GM21528 (cell line): Measurements from ENCODE around the gene PRTN3.

Experiments used
- ATAC-seq: cut with Tn5 transposase; IDR thresholded peaks from one replicate; pipeline ENCODE4 v1.9.1; 2021; ENCODE audit warnings: mild to moderate bottlenecking, moderate library complexity; ENCODE audit not compliant: unreplicated experiment, low FRiP score

PRTN3 gene, protein sequence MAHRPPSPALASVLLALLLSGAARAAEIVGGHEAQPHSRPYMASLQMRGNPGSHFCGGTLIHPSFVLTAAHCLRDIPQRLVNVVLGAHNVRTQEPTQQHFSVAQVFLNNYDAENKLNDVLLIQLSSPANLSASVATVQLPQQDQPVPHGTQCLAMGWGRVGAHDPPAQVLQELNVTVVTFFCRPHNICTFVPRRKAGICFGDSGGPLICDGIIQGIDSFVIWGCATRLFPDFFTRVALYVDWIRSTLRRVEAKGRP

DNA sequence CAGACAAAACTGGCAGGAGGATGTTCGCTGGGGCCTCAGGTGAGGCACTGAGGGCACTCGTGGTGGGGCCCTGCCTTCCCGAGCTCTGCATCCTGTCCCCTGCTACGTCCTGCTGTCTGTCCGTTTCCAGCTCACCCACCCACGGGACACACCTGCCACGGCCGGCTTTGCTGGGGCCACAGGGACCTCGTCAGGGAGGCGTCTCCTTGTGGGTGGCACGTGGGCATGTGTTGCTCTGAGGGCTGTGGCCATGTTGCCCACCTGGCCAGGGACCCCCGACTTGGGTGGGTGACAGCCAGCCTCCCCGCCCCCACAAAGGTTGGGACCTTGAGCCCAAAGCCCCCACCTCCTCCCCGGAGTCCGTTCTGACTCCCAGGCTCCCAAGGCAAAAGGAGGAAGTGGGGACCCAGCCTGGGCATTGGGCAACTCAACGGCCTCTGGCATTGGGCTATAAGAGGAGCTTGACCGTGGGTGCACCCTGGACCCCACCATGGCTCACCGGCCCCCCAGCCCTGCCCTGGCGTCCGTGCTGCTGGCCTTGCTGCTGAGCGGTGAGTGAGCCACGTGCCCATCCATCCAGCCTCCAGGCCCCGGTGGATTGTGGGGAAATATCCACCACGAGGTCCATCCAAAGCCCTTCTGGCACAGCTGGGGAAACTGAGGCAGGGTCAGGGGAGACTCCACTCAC is at the start of gene PRTN3:
PRTN3 (plus strand) TSS at position 481 of the 688 bp plus-strand sequence; CDS start at position 491, 10 bp downstream.
- no peak for ATAC-seq

- no peak for ATAC-seq
Measured at GRCh38 chr19:791007-791566, 49.7 kb upstream of the PRTN3 start.

DNA sequence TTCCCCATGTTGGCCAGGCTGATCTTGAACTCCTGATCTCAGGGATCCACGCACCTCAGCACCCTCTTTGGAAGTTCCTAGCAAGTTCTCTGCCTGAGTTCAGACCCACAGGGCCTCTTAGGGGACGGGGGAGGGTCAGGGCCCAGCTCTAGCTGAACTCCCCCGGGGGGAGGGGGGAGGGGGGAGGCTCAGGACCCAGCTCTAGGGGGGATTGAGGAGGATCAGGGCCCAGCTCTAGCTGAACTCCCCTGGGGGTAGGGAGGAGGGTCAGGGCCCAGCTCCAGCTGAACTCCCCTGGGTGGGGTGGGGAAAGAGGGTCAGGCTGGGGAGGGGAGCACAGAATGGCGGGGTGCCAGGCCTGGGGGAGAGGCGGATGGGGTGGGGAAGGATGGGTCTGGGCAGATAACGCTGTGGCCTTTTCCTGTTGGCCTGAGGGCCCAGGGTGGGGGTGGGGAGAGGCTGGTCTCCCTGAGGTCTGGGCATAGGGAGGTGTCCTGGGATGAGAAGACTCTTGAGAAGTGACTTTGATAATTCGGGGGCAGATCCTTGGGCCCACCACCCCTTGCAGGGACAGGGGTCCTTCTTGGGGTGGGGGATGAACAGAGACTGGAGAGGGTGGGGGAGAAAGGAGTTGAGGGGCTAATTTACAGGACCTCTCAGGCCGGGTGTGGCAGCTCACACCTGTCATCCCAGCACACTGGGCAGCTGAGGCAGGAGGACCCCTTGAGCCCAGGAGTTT is 49.1 kb upstream of the PRTN3 start:
- no peak for ATAC-seq

DNA sequence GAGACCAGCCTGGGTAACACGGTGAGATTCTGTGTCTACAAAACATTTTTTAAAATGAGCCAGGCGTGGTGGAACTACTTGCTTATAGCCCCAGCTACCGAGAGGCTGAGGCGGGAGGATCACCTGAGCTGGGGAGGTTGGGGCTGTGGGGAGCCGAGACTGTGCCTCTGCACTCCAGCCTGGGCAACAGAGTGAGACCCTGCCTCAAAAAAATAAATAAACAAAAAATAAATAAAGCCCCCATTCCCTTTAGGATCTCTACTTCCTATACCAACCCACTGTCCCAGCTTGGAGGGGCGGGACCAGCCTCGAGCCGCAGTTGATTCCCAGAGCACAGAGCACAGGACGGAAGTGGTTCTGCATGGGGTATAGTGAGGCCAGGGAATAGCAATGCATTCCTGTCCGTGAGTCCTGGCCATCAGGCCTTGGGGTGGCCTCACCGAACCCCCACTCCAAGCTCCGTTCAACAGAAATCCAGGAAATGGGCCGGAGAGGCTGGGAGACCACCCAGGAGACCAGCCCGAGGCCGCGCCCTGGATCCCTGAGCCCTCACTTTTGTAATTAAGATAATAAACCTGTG is 48.4 kb upstream of the PRTN3 start:
- ATAC-seq = no peak

DNA sequence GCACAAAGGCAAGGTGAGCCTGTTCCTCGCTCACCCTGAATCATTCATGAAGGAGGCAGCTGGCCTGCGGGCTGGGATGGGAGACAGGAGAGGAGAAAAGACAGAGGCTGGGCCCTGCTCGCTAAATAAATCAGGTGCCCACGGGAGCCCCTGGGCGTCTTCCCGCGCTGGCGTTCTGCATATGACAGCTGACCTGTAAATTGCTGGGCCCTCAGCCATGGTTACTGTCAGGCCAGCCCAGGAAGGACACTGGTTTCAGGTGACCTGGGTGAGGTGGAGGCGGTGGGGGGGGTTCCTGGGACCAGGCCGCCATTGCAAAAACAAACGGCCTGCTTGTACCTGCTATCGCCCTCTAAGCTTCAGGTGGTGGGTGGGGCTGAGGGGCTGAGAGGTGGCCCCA is 47.0 kb upstream of the PRTN3 start:
- no peak for ATAC-seq

DNA sequence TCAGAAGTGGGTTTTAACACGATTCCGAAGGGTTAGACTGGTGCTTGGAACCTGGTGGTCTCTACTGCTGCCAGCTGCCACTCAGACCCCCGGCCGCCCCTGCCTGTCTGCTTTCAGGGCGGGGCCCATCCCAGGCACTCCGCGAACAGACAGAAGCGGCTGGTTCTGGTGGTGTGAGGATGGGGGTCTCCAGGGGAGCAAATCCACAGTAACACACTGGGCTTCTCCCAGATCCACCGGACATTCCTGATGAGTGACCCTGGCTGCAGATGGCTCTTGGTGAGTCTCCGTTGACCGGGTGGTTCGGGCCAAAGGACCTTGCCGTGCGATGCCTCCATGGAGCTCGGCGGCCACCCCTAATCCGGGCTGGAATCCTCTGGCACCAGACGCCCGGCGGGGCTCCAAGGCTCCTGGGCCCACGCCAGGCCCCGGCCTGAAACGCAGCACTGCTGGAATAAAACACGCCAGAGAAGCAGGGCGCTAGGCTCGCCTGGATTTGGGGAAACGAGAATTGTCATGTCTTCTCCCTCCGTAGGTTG is 45.7 kb upstream of the PRTN3 start:
- ATAC-seq = no peak

- no peak for ATAC-seq
Measured at GRCh38 chr19:795691-796581, 44.9 kb upstream of the PRTN3 start.

DNA sequence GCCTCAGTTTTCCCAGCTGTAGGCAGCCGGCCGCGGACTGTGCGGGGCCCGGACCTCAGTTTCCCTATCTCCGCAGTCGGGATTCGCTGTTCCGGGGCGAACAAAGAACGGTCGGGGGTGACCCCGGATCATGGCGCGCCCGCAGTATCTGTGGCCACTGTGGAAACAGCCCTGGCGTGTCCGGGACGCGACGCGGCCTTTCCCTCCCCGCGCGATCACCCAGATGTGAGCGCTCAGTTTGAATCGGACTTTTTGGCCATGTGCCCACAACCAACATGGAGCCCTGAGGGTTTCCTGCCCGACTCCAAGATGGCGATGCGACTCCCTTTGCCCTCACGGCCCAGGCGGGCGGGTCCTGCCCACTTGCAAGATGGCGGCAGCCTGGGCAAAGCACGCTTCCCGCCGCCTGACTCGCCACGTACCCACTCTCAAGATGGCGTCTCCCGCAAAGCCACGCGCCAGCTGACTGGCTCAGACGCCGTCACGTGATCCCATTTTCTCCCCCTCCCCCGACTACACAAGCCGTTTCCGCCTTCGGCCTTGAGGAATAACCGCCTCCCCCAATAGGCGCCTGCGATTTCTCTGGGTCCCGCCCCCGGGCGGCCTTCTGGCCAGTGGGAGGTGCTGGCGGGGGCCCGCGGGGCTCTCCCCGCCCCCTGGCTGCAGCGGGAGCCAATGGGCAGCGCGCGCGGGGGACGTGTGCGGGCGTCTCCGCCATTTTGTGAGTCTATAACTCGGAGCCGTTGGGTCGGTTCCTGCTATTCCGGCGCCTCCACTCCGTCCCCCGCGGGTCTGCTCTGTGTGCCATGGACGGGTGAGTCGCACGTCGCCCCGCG is 43.9 kb upstream of the PRTN3 start, which contains the start of gene PTBP1:
PTBP1 (plus strand) TSS at position 761 of the 836 bp plus-strand sequence; CDS start at position 807, 46 bp downstream.
- peak; percentile 76 for ATAC-seq

- ATAC-seq = peak; percentile 38
Measured at GRCh38 chr19:797528-798414, 43.0 kb upstream of the PRTN3 start.

- no peak for ATAC-seq
Measured at GRCh38 chr19:798415-799075, 42.3 kb upstream of the PRTN3 start.

DNA sequence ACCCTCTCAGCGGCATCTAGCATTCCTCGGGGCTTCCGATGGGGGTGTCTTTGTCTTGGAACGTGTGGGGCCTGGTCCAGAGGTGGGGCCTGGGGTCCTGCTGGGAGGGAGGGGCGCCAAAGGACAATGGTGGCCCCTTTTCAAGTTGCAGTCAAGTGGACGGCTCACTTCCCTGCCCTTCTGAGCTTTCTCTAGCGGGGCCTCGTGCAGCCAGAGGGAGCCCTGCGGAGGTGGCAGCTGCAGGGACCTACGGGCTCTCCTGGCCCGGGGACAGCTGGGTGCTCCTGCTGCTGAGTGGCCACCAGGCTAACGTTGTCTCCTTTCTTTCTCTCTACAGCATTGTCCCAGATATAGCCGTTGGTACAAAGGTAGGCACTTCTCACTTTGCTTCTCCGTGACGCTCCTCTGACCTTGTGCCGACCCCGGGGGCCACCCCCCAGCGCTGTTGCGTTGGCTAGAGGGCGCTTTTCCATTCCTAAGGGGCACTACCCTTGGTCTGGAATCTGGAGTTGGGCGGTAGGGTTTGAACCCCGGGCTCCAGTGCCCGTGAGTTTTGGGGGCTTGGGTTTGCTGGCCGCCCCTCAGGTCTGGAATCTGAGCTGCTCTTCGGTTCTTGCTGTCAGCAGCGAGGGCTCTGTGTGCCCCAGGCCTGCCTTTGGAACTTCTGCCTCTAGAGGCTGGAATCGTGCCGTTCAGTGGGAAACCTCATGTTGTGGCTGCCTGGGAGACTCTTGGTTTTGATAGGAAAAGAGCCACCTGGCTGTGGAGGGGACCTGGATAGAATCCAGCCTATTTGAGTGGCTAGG is 41.5 kb upstream of the PRTN3 start:
- no peak for ATAC-seq

- no peak for ATAC-seq
Measured at GRCh38 chr19:800360-801029, 40.3 kb upstream of the PRTN3 start.

DNA sequence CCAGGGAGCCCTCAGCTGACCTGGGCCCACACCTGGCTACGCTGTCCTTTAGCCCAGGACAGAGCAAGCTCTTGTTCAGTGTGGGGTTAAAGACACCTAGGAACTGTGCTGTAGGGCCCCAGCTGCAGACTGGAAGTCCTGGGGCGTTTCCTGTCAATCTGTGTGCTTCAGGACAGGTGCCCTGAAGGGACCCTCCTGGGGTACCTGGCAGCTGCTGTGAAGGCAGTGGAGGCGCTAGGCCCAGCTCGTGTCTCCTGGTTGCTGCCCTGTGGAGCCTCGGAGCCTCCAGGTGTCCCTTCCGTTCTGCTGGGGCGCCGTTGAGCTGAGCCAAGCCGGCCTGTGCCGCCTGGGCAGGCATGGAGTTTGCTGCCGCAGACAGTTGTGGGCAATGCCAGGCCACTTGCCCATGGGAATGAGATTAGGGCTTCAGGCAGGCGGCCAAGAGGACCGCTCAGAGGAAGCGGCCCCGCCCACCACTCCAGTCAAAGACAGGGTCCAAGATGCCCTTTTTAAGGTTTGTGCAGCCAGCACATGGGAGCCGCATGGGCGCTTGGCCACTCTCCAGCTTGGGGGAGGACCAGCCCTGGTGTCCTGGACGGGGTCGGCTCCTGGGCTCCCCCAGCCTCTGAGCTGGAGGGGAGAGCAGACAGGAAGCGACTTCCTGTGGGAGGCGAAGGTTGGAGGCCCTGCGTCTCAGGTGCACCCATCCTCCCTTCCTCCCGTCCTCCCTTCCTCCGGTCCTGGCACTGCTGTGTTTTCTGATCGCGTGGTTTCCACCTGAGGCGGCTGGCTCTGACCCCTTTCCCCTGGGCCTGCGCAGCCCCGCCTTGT is 39.6 kb upstream of the PRTN3 start:
- no peak for ATAC-seq

- ATAC-seq = no peak
Measured at GRCh38 chr19:801861-802497, 38.8 kb upstream of the PRTN3 start.
